Measurements from ENCODE around the gene BICC1. TPM values are rescaled to one million over a fixed set of nuclear protein-coding genes. Genes with fewer than 3 reads are reported as not detected.

The BICC1 gene
- total RNA-seq, 4 donors from 2014 or later = 4.7 to 29.7 (median 18.0) TPM

DNA sequence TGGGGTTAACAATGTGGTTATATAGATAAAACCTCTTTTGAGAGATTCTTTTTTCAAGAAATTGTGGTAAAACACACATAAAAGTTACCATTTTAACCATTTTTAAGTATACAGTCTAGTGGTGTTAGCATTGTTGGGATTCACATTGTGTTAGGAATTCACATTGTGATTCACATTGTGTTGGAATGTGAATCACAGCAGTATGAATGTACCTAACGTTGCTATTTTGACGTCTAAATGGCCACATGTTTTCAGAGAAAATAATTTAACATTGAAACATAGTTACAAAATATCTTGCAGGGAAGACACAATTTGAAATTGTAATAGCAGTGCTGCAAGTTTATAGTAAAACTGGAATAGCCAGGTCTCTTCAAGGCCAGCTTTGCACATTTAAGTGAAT is 129.0 kb downstream of the BICC1 start:
- no peak for DNase-seq

DNA sequence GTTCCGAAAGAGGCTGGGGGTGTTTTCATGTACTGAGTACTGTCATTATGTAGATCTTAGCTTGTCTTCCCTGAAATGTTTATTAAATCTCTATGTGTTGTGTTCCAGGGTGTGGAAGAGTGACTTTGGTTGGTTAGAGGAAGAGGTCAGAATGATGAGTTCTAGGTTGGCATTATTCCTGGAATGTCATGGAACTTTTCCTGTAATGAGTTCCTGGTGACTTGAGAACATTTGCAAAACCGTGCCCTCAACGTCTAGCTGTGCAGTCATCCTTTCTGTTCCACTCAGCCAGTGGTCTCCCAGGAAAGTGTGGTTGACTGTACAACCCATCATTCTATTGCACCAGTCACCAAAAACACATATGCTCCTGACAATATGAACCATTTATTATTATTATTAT is 129.6 kb downstream of the BICC1 start:
- H3K27ac ChIP-seq = peak overlapping the region; percentile 56 to 76 (median 62)
- H3K4me3 ChIP-seq = no peak overlapping the region
- in situ Hi-C loops (cut with MboI; ENCODE audit: low sequenced_read_pairs in 4 of 4) = loop anchor here in 1 of 4 donors (10.0 kb wide), 1 partner anchor 127 kb away; the partner anchor contains the start of gene BICC1
- DNase-seq = no peak
- ATAC-seq = peak in 1 of 2 donors; percentile 37
- intact Hi-C loops (cut with DNase I; ENCODE audit: low total_unique reads) = no loop called here
- H3K9me3 ChIP-seq = no peaks in the 10 kb centered on the region
- H3K36me3 ChIP-seq = no peaks in the 10 kb centered on the region
- no peaks in the 10 kb centered on the region for H3K27me3 ChIP-seq
- TF ChIP-seq, protein P1, sequence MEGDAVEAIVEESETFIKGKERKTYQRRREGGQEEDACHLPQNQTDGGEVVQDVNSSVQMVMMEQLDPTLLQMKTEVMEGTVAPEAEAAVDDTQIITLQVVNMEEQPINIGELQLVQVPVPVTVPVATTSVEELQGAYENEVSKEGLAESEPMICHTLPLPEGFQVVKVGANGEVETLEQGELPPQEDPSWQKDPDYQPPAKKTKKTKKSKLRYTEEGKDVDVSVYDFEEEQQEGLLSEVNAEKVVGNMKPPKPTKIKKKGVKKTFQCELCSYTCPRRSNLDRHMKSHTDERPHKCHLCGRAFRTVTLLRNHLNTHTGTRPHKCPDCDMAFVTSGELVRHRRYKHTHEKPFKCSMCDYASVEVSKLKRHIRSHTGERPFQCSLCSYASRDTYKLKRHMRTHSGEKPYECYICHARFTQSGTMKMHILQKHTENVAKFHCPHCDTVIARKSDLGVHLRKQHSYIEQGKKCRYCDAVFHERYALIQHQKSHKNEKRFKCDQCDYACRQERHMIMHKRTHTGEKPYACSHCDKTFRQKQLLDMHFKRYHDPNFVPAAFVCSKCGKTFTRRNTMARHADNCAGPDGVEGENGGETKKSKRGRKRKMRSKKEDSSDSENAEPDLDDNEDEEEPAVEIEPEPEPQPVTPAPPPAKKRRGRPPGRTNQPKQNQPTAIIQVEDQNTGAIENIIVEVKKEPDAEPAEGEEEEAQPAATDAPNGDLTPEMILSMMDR (IDR thresholded peaks at IDR 0.05 in 4 of 5, conservative IDR thresholded peaks at IDR 0.05 in 1 of 5) = no peak
- TF ChIP-seq POLR2A (IDR thresholded peaks at IDR 0.05) = no peak
- H3K4me1 ChIP-seq = peaks cover 26 to 45% of the 10 kb centered on the region in 2 donors

More for the DNA sequence above, 129.0 kb downstream of the BICC1 start:
- TF ChIP-seq, protein P1 (IDR thresholded peaks at IDR 0.05 in 4 of 5, conservative IDR thresholded peaks at IDR 0.05 in 1 of 5) = no peak
- no peak for TF ChIP-seq POLR2A (IDR thresholded peaks at IDR 0.05)
- intact Hi-C loops (cut with DNase I; ENCODE audit: low total_unique reads) = loop anchor here (1.0 kb wide), 1 partner anchor 128 kb away; no protein-coding TSS in a partner anchor
- H3K4me1 ChIP-seq = peaks cover 20 to 44% of the 10 kb centered on the region in 2 donors
- no peak for ATAC-seq
- H3K9me3 ChIP-seq = no peaks in the 10 kb centered on the region
- peak overlapping the region in 1 of 4 donors; percentile 11 for H3K4me3 ChIP-seq
- H3K27ac ChIP-seq = peak overlapping the region; percentile 56 to 76 (median 62)
- in situ Hi-C loops (cut with MboI; ENCODE audit: low sequenced_read_pairs in 4 of 4) = loop anchor here in 1 of 4 donors (10.0 kb wide), 1 partner anchor 127 kb away; the partner anchor contains the start of gene BICC1
- H3K36me3 ChIP-seq = no peaks in the 10 kb centered on the region
- no peaks in the 10 kb centered on the region for H3K27me3 ChIP-seq

DNA sequence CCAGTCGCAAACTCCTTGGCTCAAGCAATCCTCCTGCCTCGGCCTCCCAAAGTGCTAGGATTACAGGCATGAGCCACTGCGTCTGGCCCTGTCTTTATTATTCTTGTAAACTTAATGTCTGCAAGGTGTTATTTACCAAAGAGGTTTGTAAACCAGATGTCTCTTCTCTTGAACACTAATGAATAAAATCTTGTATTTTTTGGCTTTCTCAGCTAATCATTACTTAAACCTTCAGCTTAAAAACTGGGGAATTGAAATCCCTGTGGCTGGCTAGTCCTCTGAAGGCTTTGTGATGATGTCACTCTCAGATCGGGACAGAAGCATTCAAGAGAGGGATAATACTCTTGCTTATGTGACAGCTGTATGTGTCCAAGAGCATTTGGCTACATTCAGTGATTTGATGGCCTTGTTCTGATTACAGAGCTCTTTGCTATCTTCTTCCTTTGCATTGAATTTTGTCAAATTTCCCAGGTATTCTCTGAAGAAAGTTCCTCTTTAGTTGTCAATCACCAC is 130.3 kb downstream of the BICC1 start:
- DNase-seq = no peak
- no peaks in the 10 kb centered on the region for H3K27me3 ChIP-seq
- intact Hi-C loops (cut with DNase I; ENCODE audit: low total_unique reads) (no loop called here), in situ Hi-C loops (cut with MboI; ENCODE audit: low sequenced_read_pairs in 4 of 4) (loop anchor here in 1 of 4 donors (10.0 kb wide), 1 partner anchor 128 kb away; the partner anchor contains the start of gene BICC1)
- H3K36me3 ChIP-seq = no peaks in the 10 kb centered on the region
- H3K4me3 ChIP-seq = no peak overlapping the region
- H3K9me3 ChIP-seq = no peaks in the 10 kb centered on the region
- TF ChIP-seq, protein P1 (IDR thresholded peaks at IDR 0.05 in 4 of 5, conservative IDR thresholded peaks at IDR 0.05 in 1 of 5) = no peak
- no peak for TF ChIP-seq POLR2A (IDR thresholded peaks at IDR 0.05)
- H3K27ac ChIP-seq = peak overlapping the region; percentile 64 to 76 (median 68)
- no peak for ATAC-seq
- H3K4me1 ChIP-seq = peaks cover 28 to 50% of the 10 kb centered on the region in 2 donors

DNA sequence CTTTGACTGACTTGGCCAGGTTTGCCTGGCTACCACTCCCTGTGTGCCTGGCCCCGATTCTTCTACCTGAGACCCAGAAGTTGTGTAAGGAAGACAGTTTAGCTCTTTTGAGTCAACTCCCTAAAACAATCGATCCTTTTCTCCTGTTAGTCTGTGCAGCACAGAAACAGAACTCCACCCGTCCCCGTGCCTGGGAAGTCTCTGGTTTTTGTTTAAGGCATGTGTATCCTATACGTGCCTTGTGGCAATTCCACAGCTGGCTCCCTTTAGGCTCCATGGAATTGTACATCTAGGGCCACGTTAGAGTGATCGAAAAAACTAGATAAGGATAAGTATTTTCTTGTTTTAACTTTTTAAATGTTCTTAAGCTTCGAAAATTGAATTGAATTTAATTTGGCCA is 131.6 kb downstream of the BICC1 start:
- Histone ChIP-seq H3K4me3 (peak overlapping the region in 1 of 4 donors; percentile 4), H3K9me3 (no peaks in the 10 kb centered on the region), H3K27me3 (no peaks in the 10 kb centered on the region), H3K27ac (peak overlapping the region; percentile 64 to 76 (median 68)), H3K36me3 (no peaks in the 10 kb centered on the region), H3K4me1 (peaks cover 40 to 59% of the 10 kb centered on the region in 2 donors)
- intact Hi-C loops (cut with DNase I; ENCODE audit: low total_unique reads) (no loop called here), in situ Hi-C loops (cut with MboI; ENCODE audit: low sequenced_read_pairs in 4 of 4) (loop anchor here in 1 of 4 donors (10.0 kb wide), 1 partner anchor 130 kb away; the partner anchor contains the start of gene BICC1)
- no peak for DNase-seq
- TF ChIP-seq, protein P1 (IDR thresholded peaks at IDR 0.05 in 4 of 5, conservative IDR thresholded peaks at IDR 0.05 in 1 of 5) = no peak
- TF ChIP-seq POLR2A (IDR thresholded peaks at IDR 0.05) = no peak
- peak in 1 of 2 donors; percentile 15 for ATAC-seq
